Dermis microvascular lymphatic vessel endothelial cell (primary cell): ENCODE data around the gene RARB. TPM values are rescaled to one million over a fixed set of nuclear protein-coding genes. Genes with fewer than 3 reads are reported as not detected.

Experiments
- DNase-seq, 2 donors: peaks; one replicate each; pipeline versions ENCODE4 v3.0.0 to v3.0.0-alpha.2; 2010; ENCODE audit warnings: low read depth in 2 of 2
- total RNA-seq: library from RNA; depleted of rRNA; stranded (reverse); fragments of >200 nt; gene quantifications from 2 replicates; pipeline ENCODE4 v1.2.1, GENCODE V29; 2014

RARB gene
- total RNA-seq, 1 donor from 2014 or later: 0.26 TPM

DNA sequence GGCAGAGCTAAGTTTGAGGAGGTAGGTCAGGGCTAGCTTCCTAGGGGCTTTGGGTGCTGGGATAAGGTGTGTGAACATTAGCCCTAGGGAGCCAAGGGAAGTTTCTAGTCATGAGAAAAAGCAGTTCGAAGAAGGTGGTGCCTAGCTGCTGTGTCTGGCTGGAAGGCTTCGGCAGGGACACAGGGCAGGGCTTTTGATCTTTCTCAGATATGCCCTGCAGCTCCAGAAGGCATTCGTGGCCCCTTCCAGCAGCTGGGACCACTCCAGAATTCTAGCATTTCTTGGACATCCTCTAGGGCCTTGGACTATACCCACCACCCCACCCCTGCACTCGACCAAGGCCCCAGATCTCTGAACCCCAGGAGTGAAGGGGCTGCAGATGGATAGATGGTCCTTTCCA, 148.1 kb downstream of the RARB start:
- DNase-seq: no peak

DNA sequence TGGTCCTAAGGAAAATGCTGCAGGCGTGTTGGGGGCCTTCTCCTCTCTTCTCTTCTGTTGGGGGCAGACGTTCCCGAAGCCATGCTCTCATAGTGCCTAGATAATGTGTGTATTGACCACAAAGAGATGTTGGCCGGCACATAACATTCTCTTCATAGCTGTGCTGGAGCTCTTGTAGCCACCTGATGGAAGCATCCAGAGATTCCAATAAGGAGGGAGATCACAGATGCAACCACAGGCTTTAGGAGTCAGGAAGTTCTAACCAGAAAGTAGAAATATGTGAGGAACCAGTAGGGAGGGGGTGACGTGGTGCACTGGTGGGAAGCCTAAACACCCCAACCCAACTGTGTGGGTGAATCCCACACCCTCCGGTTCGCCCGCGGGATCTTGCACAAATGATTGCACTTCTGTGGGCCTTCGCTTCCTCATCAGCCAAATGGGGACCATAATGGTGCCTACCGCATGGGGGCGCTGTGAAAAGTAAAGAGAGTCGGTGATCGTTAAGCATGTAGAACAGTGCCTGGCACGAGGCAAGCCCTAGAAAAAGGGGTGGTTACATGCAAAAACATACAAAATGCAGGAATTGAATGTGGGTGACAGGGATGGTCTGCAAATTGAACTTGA, 148.9 kb downstream of the RARB start:
- DNase-seq: no peak

DNA sequence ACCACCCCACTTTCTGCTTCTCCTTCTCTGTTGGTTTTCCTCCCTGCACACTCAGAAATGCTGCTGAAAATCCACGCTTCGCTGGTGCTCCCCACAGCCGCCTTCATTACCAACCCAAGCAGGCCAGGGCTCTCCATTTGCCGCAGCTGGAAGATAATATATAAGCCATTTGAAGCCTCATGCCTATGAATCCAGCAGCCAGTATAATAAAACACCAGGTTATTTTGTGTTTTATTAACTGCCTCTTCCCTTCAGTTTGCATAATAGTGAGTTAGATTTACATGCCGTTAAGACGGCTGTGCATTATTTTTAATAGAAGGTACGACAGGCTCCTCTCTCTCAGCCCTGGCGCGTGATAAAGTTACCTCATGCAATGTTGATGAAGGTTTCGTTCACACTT, 150.0 kb downstream of the RARB start:
- DNase-seq: no peak

DNA sequence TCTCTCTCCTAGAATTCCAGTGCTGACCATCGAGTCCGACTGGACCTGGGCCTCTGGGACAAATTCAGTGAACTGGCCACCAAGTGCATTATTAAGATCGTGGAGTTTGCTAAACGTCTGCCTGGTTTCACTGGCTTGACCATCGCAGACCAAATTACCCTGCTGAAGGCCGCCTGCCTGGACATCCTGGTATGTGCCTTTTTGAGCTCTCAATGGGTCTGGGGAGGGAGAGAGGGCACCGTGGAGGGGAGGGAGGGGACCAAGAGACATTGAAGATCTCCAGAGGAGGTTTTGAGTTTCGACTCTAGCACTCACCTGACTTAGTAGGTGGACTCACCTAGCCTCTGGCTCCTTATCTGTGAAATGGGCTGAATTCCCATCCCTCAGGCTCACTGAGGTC, 152.5 kb downstream of the RARB start:
- no peak for DNase-seq

DNA sequence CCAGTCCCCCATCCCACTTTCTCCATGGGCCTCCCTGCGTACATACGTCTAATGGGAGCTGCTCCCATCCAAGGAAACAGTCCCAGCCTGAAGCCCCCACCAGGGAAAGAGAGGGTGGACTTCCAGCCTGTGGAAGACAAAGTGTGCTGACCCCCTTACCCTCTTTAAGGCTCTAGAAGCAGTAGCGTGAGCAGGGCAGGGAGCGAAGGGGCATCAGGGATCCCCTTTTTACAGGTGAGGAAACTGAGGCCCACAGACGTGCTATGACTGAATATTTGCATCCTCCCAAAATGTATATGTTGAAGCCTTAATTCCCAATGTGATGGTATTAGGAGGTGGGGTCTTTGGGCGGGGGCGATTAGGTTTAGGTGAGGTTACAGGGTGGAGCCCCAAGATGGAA, 153.3 kb downstream of the RARB start:
- no peak for DNase-seq

DNA sequence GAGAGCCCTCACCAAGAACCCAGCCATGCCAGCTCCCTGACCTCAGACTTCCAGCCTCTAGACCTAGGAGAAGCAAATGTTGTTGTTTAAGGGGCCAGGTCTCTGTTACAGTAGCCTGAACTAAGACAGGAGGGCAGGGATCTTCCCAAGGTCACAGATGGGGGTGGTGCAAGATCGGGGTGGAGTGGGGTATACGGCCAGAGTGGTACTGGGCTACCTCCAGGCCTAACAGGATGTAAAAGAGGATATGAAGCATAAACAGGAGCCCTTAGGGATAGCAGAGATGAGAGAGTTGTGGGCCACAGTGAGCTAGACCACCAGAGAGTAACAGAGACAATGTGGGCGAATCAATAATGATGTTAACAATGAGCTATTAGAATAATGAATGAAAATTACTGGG, 153.8 kb downstream of the RARB start:
- DNase-seq: no peak

DNA sequence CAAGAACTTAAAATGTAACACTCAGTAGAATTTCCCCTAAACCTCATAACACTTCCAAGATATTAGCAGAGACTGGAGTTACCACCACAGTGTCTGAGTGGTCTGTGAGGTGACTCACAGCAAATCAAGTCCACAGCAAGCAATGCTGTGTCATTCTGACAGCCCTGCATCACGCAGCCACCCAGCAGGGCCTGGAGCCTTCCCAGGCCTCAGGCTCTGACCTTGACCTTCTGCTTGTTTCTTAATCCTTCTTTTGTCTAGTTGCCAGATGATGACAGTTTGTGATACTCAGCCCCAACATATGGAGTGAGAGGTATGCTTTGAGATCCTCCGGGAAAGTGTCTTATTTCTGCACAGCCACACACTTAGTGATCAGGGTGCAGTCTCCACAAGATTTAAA, 154.2 kb downstream of the RARB start:
- no peak for DNase-seq

DNA sequence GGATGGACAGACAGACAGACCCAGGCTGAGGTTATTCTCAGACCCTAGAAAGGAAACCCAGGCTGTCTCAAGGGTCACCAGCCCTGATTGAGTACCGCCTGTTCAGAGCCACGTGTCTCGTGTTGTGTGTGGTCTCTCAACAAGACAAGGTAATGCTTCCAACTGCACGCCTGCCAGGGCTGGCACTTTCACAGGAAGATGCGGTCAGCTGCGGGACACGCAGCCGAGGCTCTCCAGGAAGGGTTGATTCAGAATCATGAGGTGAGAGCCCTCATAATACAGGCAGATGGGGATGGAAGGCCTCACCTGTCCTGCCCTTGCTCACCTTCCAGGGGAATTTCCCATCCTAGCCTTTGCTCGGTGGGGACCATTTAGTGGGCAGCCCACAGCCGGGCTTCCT, 155.3 kb downstream of the RARB start:
- no peak for DNase-seq

DNA sequence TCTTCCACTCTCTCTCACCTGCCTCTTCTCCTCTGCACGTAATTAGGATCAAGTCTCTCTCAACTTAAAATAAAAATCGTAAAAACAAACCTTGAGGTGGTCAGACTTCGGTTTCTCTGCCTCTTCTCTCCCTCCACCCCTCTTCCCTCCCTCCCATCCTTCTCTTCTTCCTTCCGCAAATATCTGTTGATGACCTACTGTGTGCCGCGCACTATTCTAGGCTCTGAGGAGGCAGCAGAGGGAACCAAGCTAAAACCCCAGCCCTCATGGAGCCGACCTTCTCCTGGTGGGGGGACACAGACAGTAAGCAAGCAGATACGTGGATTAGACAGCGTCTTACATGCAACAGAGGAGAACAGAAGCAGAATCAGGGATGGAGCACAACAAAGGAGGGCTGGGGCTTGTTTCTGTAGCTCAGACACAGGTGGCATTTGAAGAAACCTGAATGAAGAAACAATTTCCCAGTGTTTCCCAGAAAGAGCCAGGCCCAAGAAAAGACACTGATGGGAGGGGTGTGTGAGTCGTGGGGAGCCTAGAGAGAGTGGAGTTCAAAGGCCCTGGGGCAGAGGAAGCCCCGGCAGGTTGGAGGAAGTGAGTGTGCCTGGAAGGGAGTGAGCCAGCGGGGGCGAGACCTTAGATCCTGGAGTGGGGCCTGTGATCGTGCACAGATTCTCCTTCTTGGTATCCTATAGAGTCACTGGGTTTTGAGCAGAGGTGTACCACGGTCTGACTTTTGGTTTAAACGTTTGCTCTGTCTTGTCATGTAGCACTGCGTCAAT, 156.1 kb downstream of the RARB start:
- no peak for DNase-seq

DNA sequence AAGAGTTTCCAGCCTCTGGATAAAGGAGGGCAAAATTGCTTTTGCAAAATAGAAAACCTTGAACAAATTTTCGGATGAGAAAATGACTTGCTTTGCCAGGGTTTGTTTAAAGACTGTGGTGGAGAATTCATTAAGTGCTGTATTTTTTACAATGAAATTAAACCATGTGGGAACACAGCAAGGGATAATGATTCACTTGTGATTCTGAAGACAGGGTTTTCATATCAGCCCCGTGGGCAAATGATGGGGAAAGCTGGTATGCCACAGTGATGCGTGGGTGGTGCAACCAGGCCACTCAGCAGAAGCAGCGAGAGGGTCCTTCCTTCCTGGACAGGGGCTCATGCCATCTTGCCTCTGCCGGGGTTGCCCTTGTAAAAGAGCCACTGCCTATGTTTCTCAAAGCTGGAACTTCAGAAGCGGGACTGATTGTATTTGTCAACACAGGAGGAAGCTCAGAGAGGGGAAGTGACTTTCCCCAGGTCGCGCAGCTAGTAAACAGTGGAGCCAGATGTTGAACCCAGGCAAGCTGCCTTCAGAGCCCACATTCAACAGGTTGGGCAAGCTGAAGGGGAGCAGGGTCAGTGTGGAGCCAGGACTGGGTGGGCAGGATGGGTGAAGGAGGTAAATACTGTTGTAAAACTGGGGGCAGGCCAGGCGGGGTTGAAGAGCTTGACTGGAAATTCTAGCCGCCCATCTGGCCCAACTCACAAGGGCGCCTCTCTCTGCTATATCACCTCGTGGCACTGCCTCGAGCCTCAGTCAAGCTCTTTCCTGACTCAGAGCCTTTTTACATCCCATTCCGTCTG, 157.5 kb downstream of the RARB start:
- no peak for DNase-seq

DNA sequence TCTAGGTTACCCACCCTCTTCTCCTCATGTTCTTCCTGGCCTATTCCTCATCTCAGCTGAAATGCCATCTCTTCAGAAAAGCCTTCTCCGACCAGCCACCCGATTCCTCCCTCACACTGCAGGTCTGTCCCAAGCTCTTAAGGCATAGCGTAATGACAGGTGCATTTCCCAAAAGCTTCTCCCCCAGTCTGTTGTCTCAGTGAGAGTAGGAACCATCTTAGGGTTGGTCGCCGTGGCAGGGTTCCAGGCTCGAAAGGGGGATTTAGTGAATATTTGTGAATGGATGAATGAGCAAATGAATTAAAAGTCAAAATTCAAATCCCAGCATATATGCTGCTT, 158.1 kb downstream of the RARB start:
- DNase-seq: no peak

DNA sequence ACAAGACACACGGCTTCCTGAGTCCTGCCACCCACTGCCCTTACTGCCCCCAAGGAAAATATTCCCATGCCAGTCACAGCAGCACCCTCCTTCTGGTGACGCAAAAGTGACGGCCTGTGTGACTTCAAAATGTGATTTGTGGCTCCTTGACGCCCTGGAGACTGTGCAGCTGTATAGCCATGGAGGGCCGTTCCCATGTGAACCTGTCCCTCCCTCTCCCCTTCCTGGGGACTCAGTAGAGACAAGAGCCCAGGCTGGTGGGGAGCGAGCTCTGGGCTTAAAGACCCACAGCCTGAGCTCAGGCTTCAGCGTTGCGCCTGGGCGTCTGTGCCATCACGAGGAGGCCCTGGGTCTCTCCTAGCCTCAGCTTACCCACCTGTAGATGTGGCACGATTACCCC, 158.5 kb downstream of the RARB start:
- DNase-seq: no peak

DNA sequence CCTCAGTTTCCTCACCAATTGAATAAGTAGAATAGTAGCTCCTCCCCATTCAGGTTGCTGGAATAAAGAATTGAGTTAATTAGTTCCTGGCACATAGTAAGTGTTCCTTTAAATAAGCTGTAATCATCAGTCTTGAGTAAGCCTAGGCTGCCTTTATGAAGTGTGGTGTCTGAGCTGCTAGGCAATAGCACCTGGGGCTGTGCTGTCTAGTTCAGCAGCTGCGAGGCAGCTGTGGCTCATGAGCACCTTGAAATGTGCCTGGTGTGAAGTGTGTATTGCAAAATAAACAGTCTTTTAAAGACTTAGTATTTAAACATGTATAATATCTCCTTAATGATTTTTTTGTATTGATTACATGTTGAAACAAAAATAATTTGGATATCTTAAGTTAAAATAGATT, 159.0 kb downstream of the RARB start:
- DNase-seq: no peak

DNA sequence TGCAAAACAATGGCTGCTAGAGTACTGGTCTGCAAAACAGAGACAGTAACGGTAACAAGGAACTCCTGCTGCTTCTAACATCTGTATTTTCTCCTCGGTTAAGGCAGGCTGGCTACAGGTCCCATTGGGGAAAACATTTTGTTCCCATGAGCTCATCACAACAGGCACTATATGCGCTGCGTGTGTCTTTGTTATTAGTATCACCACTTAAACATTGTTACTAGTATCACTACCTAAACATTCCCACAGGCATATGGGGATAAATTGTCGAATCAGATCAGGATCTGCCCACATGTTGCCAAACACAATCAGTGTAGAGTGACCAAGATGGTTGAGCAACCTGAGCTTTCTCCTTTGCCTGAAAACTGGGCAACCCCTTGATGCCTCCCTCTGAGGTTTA, 159.5 kb downstream of the RARB start:
- no peak for DNase-seq

DNA sequence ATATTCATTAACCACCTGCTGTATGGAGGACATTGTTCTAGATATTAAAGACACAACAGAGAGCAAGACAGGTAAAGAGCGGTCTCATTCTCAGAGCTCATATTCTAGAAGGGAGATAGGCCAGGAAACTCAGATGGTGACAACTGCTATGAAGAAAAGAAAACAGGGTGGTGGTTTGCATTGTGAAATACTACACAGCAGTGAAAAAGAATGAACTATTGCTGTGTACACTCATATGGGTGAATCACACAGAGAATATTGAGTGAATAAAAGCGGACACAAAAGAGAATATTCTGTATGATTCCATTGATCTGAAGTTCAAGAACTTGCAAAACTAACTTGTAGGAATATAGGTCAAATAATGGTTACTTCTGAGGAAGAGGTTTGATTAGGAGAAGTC, 159.9 kb downstream of the RARB start:
- DNase-seq: no peak

DNA sequence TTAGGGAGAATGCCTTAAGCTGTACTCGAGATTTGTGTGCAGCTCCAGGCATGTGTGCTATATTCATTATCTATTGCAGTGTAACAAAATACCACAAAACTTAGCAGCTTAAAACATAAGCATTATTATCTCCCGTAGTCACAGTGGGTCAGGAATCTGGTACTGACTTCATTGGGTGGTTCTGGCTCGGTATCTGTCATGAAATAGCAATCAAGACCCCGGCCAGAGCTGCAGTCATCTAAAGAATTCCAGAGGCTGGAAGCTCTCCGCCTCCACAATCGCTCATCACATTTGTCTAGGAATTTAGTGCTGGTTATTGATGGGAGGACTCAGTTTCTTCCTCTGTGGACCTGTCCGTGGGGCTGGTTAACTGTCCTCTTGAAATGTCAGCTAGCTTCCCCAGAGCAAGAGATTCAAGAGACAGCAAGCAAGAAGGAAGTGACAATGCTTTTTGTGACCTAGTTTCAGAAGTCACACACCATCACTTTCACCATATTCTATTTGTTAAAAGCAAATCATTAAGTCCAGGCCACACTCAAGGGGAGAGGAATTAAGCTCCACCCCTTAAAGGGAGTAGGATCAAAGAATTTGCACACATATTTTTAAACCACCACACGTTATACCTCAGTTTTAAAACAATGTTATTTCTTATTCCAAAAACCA, 160.5 kb downstream of the RARB start:
- DNase-seq: no peak

DNA sequence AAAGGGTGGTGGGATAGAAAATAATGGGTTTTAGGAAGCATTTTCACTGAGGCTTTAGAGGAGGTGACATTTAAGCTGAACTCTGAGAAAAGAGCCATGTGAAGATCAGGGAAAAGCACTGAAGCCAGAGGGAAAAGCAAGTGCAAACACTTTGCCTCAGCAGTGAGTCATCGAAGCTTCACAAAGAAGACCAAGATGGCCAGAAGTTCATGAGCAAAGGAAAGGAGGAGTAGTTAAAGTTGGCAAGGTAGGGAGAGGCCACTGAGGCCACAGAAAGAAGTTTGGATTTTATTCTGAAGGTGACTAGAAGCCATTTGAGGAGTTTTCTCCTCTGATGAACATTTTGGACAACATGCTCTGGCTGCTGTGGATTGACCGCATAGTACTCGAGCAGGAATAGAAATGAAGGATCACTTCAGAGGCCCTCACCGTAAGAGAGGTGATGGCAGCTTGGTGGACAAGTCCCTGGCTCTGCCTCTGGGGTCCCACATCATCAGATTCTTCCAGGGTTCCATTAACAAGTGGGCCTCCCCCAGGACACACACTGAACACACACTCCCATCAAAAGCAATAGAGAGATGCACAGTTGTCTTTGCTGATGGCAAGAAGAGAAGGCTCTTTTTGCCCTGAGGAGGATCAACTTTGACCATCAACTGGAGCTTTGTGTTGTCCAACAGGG, 161.2 kb downstream of the RARB start:
- DNase-seq: no peak

DNA sequence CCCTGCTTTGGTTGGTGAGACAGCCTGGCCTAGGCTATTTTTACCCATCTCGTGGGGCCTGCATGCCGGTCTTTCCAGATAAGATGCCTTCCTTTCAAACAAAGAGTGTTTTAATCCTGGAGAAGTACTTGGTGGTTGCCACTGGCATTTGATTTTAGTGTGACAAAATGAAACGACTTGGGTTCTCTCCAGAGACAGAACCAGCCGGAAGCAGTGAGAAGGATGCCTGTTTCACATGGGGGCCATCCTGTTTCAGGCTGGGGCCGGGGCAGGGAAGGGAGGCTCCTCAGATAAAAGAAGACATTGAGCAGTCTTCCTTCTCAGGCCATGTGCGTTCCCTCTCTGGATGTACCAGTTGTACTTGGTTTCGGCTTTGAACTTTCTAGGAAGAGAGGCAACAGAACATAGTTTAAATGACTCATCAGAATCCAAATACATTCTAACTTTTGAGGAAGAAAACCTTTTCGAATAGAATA, 161.8 kb downstream of the RARB start:
- no peak for DNase-seq

DNA sequence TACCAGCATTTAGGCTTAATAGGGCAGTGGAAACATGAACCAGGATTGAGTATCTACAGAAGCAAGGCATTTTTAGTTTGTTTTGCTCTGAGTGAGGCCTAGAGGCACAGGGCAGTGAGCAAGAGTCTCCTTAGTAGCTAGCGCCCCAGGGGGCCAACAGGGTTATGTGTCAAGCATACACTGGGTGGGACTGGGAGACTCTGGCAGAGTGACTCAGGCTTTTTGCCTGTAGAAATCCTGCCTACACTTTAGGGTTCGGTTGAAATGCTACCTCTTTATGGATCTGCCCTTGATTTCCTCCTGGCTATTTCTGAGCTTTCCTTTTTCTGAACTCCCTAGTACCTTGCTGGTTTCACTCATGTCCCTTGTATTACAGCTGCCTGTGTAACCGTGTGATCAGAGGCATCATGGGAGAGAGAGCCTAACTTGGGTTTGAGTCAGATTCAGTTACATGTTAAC, 164.5 kb downstream of the RARB start:
- no peak for DNase-seq

DNA sequence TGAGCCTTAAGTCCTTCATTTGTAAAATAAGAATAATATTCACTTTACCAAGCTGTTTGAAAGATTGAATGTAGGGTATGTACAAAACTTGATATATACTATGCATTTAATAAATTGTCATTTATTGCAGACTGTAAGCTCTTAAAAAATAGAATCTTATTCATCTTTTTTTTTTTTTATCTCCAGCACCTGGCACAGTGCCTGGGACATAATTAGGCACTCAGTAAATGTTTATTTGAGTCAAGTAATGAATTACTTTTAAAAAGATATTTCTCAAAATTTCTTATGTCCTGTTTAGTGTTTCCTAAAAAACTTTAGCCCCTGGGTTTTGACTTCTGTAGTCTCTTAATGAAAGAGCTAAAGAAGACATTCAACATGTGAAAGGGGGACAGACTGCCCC, 164.9 kb downstream of the RARB start:
- no peak for DNase-seq

DNA sequence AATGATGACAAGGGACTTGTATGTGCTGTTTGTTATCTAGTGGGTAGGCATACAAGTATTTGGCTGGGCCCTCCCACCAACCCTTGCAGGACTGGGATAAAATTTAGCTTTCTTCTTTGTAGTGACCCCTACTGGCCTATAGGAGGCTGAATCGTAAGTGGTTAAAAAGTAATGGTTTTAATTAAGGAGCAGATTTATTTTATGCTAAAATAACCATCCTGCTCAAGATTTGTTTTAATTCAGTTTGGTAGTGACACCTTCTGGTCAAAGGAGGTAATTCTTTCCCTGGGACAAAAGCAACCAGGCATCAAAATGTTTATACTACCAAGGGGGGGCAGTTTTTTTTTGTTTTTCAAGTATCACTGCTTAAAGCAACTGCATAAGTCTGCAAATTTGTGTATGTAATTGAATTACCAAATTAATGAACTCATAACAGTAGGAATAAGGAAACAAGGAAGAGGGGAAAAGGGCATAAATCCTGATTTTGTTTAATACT, 166.0 kb downstream of the RARB start:
- DNase-seq: peak; percentile 21 to 61
